H9 (cell line): Measurements from ENCODE around the gene DNAJC6. TPM values are rescaled to one million over a fixed set of nuclear protein-coding genes. Genes with fewer than 3 reads are reported as not detected.

Experiments
- DNase-seq: peaks from one replicate; pipeline ENCODE4 v3.0.0-alpha.2; 2017
- H2AFZ ChIP-seq: one replicate; pipeline ENCODE4 v1.6.1; 2013; ENCODE audit warnings: mild to moderate bottlenecking, low read length, control low read depth, moderate library complexity
- H2AK5ac ChIP-seq: 2 replicates; pipeline ENCODE4 v1.6.1; 2013; ENCODE audit warnings: low read length, control low read depth, mixed read lengths; ENCODE audit not compliant: insufficient read length
- H2BK120ac ChIP-seq: one replicate; pipeline ENCODE4 v1.6.1; 2013; ENCODE audit warnings: low read depth, mild to moderate bottlenecking, low read length, control low read depth, inconsistent platforms; ENCODE audit not compliant: poor library complexity, severe bottlenecking
- H2BK12ac ChIP-seq: 2 replicates; pipeline ENCODE4 v1.6.1; 2013; ENCODE audit warnings: low read length, control low read depth, mixed read lengths, low read depth; ENCODE audit not compliant: insufficient read length
- H2BK15ac ChIP-seq: 2 replicates; pipeline ENCODE4 v1.6.1; 2013; ENCODE audit warnings: low read depth, low read length, control low read depth
- H2BK20ac ChIP-seq: one replicate; pipeline ENCODE4 v1.6.1; 2013; ENCODE audit warnings: low read depth, mild to moderate bottlenecking, low read length, control low read depth, inconsistent platforms; ENCODE audit not compliant: poor library complexity, severe bottlenecking
- H2BK5ac ChIP-seq: 2 replicates; pipeline ENCODE4 v1.6.1; 2013; ENCODE audit warnings: low read length, control low read depth, mixed read lengths; ENCODE audit not compliant: insufficient read length
- H3K14ac ChIP-seq: 2 replicates; pipeline ENCODE4 v1.6.1; 2013; ENCODE audit warnings: low read length, control low read depth; ENCODE audit not compliant: insufficient read depth
- H3K18ac ChIP-seq: 2 replicates; pipeline ENCODE4 v1.6.1; 2013; ENCODE audit warnings: low read depth, mild to moderate bottlenecking, mixed read lengths, low read length, control low read depth; ENCODE audit not compliant: insufficient read length
- H3K23ac ChIP-seq: 2 replicates; pipeline ENCODE4 v1.6.1; 2013; ENCODE audit warnings: low read length, control low read depth, mixed read lengths, low read depth; ENCODE audit not compliant: insufficient read length
- H3K23me2 ChIP-seq: 2 replicates; pipeline ENCODE4 v1.6.1; 2013; ENCODE audit warnings: low read depth, mild to moderate bottlenecking, mixed read lengths, low read length, control low read depth; ENCODE audit not compliant: insufficient read length, poor library complexity, severe bottlenecking
- H3K27ac ChIP-seq: 2 replicates; pipeline ENCODE4 v1.5.1; 2013; ENCODE audit warnings: low read length, control low read depth, mixed read lengths, low read depth; ENCODE audit not compliant: insufficient read length
- H3K27me3 ChIP-seq: 2 replicates; pipeline ENCODE4 v1.6.1; 2013; ENCODE audit warnings: low read length, control low read depth, inconsistent platforms; ENCODE audit not compliant: insufficient read depth
- H3K4ac ChIP-seq: 2 replicates; pipeline ENCODE4 v1.6.1; 2013; ENCODE audit warnings: low read depth, mild to moderate bottlenecking, control low read depth, inconsistent platforms, low read length, moderate library complexity
- H3K4me1 ChIP-seq: 2 replicates; pipeline ENCODE4 v1.6.1; 2013; ENCODE audit warnings: low read length, control low read depth, inconsistent platforms; ENCODE audit not compliant: insufficient read depth
- H3K4me2 ChIP-seq: 2 replicates; pipeline ENCODE4 v1.6.1; 2013; ENCODE audit warnings: low read length, control low read depth, mixed read lengths; ENCODE audit not compliant: insufficient read length, insufficient read depth
- H3K56ac ChIP-seq: 2 replicates; pipeline ENCODE4 v1.6.1; 2013; ENCODE audit warnings: low read depth, mild to moderate bottlenecking, mixed read lengths, low read length, control low read depth; ENCODE audit not compliant: insufficient read length
- H3K79me1 ChIP-seq: 2 replicates; pipeline ENCODE4 v1.6.1; 2013; ENCODE audit warnings: low read depth, mild to moderate bottlenecking, moderate library complexity, low read length, control low read depth, inconsistent platforms; ENCODE audit not compliant: insufficient read depth, poor library complexity, severe bottlenecking
- H3K79me2 ChIP-seq: 2 replicates; pipeline ENCODE4 v1.6.1; 2013; ENCODE audit warnings: low read length, control low read depth, inconsistent platforms; ENCODE audit not compliant: insufficient read depth
- H3K9ac ChIP-seq: 2 replicates; pipeline ENCODE4 v1.6.1; 2013; ENCODE audit warnings: low read length, control low read depth, mixed read lengths; ENCODE audit not compliant: insufficient read length; ENCODE audit errors: extremely low read depth
- H3K9me3 ChIP-seq: one replicate; pipeline ENCODE4 v1.6.1; 2013; ENCODE audit warnings: low read depth, low read length, inconsistent platforms; ENCODE audit not compliant: control insufficient read depth
- H3T11ph ChIP-seq: one replicate; pipeline ENCODE4 v1.6.1; 2013; ENCODE audit warnings: mild to moderate bottlenecking, low read length, control low read depth, inconsistent platforms
- H4K20me1 ChIP-seq: one replicate; pipeline ENCODE4 v1.6.1; 2013; ENCODE audit not compliant: control insufficient read depth, insufficient read length, insufficient read depth
- H4K5ac ChIP-seq: 2 replicates; pipeline ENCODE4 v1.6.1; 2013; ENCODE audit warnings: low read depth, mild to moderate bottlenecking, mixed read lengths, low read length, control low read depth; ENCODE audit not compliant: insufficient read length
- H4K8ac ChIP-seq: replicated peaks from 2 replicates; pipeline ENCODE4 v1.6.1; 2013; ENCODE audit warnings: low read length, control low read depth, mixed read lengths, low read depth; ENCODE audit not compliant: insufficient read length
- H4K91ac ChIP-seq: 2 replicates; pipeline ENCODE4 v1.6.1; 2013; ENCODE audit warnings: low read depth, mild to moderate bottlenecking, moderate library complexity, mixed read lengths, low read length, control low read depth; ENCODE audit not compliant: insufficient read length
- H3K27ac Mint-ChIP-seq, 3 experiments: 2 replicates in 2 of 3; 3 replicates in 1 of 3; pipeline ENCODE4 v1.8.0; 2020 to 2021; ENCODE audit warnings: mixed read lengths in 3 of 3, mild to moderate bottlenecking in 1 of 3, moderate library complexity in 1 of 3
- H3K27me3 Mint-ChIP-seq: 2 replicates; pipeline ENCODE4 v1.8.0; 2021; ENCODE audit warnings: low read depth, mild to moderate bottlenecking, moderate library complexity, mixed read lengths
- H3K36me3 Mint-ChIP-seq, 3 experiments: 2 replicates in 2 of 3; 3 replicates in 1 of 3; pipeline ENCODE4 v1.8.0; 2020 to 2021; ENCODE audit warnings: low read depth in 3 of 3, mixed read lengths in 3 of 3; ENCODE audit not compliant: insufficient read depth in 1 of 3
- H3K4me1 Mint-ChIP-seq, 2 experiments: 2 replicates each; pipeline ENCODE4 v1.8.0; 2020; ENCODE audit warnings: mixed read lengths in 2 of 2
- H3K4me3 Mint-ChIP-seq, 2 experiments: 2 replicates in 1 of 2; 3 replicates in 1 of 2; pipeline ENCODE4 v1.8.0; 2020 to 2021; ENCODE audit warnings: mild to moderate bottlenecking in 2 of 2, mixed read lengths in 2 of 2, moderate library complexity in 1 of 2
- H3K9me3 Mint-ChIP-seq, 2 experiments: 2 replicates in 1 of 2; 3 replicates in 1 of 2; pipeline ENCODE4 v1.8.0; 2020; ENCODE audit warnings: mild to moderate bottlenecking in 2 of 2, mixed read lengths in 2 of 2, moderate library complexity in 1 of 2
- CTCF ChIP-seq: fragments of 200-600 bp; sonication (generic); conservative IDR thresholded peaks from 3 replicates; pipeline ENCODE4 v1.8.0; 2021; ENCODE audit warnings: antibody characterized with exemption, mild to moderate bottlenecking
- WGBS: extraction: QIAGEN DNeasy Blood & Tissue Kit; methylation state at CpG from one replicate; pipeline ENCODE4 v1.1.7; 2013; ENCODE audit warnings: missing lambda C conversion rate, low lambda C conversion rate, mixed read lengths; ENCODE audit not compliant: insufficient read length; ENCODE audit errors: extremely low coverage; 5-methylcytosine and 5-hydroxymethylcytosine counted together
- total RNA-seq: library from RNA; stranded (reverse); gene quantifications from 2 replicates; pipeline ENCODE4 v1.2.1, GENCODE V29; 2021

The DNAJC6 gene
- total RNA-seq, 1 experiment from 2014 or later = 2.2 TPM

- H2BK12ac ChIP-seq = no peak overlapping the region
- no peak overlapping the region for H2AK5ac ChIP-seq
- peaks cover 3% of the 10 kb centered on the region; the same call in 1 of the 2 replicates for H3K4me1 ChIP-seq
- Mint-ChIP-seq H3K9me3 (no peaks in the 10 kb centered on the region), H3K27ac (peak overlapping the region in 1 of 3 experiments; percentile 41; a peak in 1 of 7 replicates), H3K27me3 (no peaks in the 10 kb centered on the region), H3K4me1 (peaks cover 12 to 21% of the 10 kb centered on the region in 2 experiments), H3K36me3 (no peaks in the 10 kb centered on the region), H3K4me3 (no peak overlapping the region)
- H2BK5ac ChIP-seq = no peak overlapping the region
- H2BK20ac ChIP-seq = no peak overlapping the region
- no peak overlapping the region for H4K5ac ChIP-seq
- no peak overlapping the region for H3K23ac ChIP-seq
- H3K18ac ChIP-seq = no peak overlapping the region
- H4K8ac ChIP-seq = no peak overlapping the region
- no peak overlapping the region for H3T11ph ChIP-seq
- no peak overlapping the region for H3K9ac ChIP-seq
- no peaks in the 10 kb centered on the region for H3K9me3 ChIP-seq
- H3K79me2 ChIP-seq = no peaks in the 10 kb centered on the region
- H3K79me1 ChIP-seq = no peaks in the 10 kb centered on the region
- no peak overlapping the region for H3K14ac ChIP-seq
- no peak overlapping the region for H2BK15ac ChIP-seq
- no peaks in the 10 kb centered on the region for H3K23me2 ChIP-seq
- H3K4me2 ChIP-seq = no peak overlapping the region
- H3K27me3 ChIP-seq = no peaks in the 10 kb centered on the region
- H3K27ac ChIP-seq = no peak overlapping the region
- H3K4ac ChIP-seq = no peak overlapping the region
- H4K91ac ChIP-seq = no peak overlapping the region
- H2BK120ac ChIP-seq = no peak overlapping the region
- H2AFZ ChIP-seq = no peak overlapping the region
- no CpG with 5 or more reads among the region's 4 CpGs for WGBS
- no peak for TF ChIP-seq CTCF
- no peak for DNase-seq
- H4K20me1 ChIP-seq = no peaks in the 10 kb centered on the region
- H3K56ac ChIP-seq = no peak overlapping the region
These were observed 100.5 kb downstream of the DNAJC6 start for GRCh38 chr1:65409816-65410326.
